Measurements from ENCODE around the gene SGPL1.
"Not testable (repeated sequence)": the region's sequence is repeated elsewhere in the genome, so short reads cannot be mapped to it uniquely, and the experiment has no call there.

The SGPL1 gene, protein sequence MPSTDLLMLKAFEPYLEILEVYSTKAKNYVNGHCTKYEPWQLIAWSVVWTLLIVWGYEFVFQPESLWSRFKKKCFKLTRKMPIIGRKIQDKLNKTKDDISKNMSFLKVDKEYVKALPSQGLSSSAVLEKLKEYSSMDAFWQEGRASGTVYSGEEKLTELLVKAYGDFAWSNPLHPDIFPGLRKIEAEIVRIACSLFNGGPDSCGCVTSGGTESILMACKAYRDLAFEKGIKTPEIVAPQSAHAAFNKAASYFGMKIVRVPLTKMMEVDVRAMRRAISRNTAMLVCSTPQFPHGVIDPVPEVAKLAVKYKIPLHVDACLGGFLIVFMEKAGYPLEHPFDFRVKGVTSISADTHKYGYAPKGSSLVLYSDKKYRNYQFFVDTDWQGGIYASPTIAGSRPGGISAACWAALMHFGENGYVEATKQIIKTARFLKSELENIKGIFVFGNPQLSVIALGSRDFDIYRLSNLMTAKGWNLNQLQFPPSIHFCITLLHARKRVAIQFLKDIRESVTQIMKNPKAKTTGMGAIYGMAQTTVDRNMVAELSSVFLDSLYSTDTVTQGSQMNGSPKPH

DNA sequence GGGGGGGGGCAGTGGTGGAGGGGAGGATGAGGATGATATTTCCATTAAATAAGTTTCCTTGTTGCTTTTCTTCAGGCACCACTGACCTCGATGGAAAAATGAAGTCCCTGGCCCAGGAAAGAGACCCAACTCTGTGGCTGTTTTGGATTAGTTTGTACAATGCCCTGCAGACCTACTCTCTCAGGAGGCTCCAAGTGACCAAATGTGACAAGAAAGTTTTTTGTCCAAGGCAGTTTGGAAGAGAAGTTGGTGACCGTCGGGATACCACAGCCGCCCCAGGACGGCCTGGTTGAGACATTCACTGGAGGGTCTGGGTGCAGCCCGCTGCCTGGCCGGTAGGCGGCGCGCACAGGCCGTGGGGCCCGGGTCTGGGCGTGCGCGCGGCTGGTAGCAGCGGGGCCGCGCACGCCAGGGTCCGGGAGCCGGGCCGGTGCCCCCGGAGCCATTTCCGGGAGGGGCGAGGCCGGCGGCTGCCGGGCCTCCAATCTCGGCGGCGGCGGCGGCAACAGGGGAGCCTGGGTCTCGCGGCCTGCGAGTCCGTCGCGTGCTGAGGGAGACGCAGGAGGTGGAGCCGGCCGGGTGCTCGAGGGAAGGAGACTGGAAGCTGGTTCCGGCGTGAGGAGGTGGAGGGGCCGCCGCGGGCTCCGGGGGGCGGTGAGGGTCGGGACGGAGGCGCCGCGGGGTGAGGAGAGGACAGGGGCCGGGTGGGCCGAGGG, at the start of gene SGPL1:
Gene SGPL1 (plus strand): TSS at position 445 of the 716 bp plus-strand sequence. CDS start 906 bp downstream, outside the sequence.
- DNase-seq = peak; percentile 37

DNA sequence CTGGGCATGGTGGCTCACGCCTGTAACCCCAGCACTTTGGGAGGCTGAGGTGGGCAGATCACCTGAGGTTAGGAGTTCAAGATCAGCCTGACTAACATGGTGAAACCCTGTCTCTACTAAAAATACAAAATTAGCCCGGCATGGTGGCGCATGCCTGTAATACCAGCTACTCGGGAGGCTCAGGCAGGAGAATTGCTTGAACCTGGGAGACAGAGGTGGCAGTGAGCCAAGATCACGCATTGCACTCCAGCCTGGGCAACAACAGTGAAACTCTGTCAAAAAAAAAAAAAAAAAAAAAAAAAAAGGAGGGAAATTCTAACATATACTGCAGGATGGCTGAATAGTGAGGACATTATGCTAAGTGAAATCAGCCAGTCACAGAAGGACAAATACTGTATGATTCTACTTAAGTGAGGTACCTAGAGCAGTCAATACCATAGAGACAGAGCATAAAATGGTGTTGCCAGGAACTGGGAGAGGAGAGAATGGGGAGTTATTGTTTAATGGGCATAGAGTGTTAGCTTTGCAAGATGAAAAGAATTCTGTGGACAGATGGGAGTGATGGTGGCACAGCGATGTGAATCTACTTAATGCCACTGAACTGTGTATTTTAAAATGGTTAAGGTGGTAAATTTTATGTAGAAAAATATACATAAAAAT, 47.6 kb upstream of the SGPL1 start:
- not testable (repeated sequence) for DNase-seq

DNA sequence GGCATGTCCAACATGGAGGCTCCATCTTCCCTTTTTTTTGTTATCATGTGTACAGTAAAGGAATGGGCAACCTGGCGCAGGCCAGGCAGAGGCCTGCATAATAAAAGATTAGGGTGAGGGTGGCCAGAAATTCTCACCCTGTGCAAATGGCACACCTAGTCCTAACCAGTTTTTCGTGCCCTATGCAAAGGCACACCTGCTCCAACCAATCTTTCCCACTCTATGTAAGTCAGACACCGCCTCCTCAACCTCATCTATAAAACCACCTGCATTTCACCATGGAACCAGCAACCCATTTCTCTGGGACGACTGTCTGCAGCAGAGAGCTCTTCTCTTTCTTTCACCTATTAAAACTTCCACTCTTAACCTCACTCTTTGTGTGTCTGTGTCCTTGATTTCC, 46.6 kb upstream of the SGPL1 start:
- DNase-seq = no peak

DNA sequence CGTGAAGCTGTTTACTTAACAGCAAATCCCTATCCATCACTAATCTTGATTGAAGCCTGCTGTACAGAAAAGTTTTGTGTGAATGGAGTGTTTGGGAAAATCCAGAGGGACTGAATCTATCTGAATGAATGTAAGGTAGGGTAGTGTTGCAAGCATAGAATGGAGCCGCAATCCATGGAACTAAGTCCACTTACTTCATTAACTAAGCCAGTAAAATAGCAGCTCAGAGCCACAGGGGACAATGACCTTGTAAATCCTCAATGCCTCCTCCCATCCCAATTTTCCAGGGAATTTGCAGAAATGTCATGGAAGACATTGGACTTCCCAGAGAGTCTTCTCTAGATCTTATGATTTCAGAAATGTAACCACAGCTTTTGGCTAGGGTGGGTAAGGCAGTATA, 45.7 kb upstream of the SGPL1 start:
- no peak for DNase-seq

DNA sequence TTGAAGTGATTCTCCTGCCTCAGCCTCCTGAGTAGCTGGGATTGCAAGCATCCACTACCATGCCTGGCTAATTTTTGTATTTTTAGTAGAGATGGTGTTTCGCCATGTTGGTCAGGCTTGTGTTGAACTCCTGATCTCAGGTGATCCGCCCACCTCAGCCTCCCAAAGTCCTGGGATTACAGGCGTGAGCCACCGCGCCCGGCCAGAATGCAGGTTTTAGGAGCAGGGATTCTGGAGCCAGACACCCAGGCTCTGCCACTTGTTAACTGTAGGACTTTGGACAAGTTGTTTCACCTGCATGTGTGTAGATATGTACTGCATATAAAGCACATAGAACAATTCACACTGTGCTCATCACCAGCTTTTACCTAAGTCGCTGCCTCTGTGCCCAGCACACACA, 45.2 kb upstream of the SGPL1 start:
- not testable (repeated sequence) for DNase-seq

DNA sequence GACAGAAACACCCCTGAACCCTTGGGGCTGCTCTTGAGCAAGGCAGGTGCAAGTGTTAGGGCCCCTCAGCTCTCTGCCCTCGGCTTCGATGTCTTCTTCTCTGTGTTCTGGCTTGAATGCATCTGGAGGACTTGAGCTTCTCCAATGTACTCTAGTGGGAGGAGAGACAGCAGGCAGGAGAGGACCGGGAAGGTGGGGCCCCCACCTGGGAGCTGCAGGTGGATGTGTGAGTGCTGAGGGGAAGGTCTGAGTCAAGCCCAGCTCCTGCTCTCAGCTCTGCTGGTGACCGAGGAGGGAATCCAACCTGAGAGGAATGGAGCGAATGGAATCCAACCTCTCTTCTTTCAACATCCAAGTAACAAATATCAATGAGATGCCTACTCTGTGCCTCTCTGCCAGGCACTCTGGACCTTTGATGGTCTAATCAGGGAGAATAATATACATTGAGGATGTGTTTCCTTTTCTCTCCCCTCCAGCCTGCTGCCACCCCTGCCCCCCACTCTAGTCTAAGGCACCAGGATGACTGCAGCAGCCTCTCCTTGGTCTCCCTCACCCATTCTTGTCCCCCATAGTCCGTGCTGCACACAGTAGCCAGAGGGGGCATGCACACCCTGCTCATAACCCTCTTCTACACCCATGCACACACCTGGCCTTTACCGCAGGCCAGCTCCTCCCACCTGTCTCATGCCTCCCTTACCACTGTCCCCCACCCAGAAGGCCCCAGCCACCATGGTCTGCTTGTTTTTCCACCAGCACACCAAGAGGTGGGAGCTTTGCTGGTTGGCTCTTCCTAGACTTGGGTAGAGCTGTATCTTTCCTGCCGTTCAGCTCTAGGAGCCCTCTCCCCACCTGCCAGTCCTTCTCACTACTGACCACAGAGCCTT, 44.2 kb upstream of the SGPL1 start:
- DNase-seq = no peak

DNA sequence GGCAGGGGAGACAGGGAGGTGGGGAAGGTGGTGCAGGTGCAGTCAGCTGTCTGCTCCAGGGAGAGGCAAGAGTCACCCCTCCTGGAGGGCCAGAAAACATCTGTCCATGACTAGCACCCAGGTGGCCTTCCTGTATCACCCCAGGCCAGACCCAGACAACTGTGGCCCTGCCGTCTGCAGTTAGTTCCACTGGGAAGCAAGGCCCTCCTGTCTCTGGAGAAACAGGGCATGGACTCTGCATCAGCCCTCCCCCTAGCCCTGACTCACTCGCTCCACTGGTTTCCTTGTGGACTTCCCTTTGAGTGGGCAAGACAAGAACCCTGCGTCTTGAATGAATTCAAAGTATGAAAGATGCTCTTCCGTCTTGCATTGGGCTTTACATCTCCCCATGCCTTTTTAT, 43.1 kb upstream of the SGPL1 start:
- no peak for DNase-seq

DNA sequence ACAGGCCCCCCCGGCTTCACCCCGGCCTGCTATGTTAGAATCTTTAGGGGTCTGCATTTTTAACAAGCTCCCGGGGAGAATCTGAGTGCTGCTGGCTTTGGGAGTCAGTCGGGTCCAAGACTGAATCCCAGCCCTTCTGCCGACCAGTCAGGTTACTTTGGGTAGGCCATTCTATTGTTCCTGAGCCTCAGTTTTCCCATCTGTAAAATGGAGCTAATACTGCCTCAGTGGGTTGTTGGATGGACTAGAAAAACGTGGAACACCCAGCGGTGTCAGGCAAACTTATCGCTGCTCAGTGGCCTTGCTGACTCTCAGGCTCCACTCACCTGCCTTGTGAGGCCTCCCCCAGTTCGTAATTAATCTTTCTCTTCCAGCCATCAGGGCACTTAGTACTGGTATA, 42.3 kb upstream of the SGPL1 start:
- DNase-seq = no peak

DNA sequence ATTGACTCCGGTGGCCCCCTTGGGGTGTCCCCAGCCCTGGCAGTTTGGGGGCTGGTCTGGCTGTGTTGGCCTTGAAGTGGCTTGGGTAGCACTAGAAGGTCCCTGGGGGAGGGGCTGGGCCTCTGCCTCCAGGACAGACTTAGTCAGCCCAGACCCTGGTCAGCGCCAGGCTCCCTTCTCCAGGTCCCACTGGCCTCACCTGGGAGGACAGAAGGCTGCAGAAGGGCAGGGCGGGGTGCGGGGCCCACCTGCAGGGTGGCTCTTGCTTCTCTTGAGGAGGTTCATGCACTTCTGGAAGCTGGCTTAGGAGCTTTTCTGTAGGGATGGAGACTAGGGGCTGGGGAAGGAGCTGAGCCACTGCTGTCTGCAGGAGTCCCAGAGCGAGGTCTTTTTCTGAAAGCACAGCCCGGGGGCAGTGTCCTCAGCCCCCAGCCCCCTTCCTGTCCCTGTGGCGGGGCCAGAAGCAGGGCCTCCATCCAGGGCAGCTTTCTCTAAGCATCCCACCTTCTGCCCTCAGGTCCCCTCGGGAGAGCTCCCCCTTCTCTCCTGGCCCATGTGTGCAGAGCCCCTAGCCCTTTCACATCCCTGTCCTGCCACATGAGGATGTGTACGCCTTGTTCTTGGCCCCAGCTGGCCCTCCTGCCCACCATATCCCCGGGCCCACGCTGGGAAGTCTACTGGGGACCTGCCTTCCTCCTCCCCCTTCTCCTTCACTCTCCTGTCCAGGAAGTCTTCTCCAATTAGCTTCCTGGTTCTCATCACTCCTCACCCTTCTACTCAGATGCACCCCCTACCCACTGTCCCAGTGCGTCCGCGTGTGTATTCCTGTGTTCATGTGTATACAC, 41.6 kb upstream of the SGPL1 start:
- DNase-seq = no peak

DNA sequence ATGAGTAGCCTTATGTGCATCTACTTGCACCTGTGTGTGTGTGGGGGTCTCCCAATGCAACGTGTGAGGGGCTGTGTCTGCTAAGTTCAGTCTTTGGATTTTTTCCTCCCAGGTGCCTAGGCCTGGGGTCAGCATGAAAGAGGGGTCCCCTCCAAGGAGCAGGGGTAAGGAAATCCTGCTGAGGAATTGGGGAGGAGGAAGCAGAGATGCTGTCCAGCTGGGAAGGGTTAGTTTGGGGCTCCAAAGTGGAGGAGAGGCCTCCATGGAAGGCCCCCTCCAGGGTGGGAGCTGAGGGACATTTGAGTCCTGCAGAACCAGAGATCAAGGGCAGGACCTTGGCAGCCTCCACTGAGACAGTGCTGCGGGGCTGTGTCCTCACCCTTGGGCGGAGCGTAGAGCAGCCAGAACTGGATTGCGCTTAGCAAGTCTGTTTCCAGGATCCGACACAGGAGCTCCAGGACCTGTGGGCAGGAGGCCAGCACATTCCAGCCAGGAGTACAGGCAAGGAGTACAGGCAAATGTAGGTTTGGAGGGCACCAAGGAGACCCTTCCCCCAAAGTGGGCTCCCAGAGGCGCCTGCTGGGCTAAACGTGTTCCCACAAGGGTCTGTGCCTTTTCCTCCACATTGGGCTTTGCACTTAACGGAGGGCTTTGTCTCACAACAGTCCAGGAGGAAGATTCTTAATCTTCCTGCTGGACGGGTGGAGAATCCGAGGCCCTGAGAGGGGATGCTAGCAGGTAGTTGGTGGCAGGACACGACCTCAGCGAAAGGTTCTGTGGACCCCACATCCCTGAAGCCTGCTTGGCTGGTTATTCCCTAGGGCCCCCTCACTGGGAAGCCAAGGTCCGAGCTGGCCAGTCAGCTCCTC, 40.7 kb upstream of the SGPL1 start:
- DNase-seq = no peak

DNA sequence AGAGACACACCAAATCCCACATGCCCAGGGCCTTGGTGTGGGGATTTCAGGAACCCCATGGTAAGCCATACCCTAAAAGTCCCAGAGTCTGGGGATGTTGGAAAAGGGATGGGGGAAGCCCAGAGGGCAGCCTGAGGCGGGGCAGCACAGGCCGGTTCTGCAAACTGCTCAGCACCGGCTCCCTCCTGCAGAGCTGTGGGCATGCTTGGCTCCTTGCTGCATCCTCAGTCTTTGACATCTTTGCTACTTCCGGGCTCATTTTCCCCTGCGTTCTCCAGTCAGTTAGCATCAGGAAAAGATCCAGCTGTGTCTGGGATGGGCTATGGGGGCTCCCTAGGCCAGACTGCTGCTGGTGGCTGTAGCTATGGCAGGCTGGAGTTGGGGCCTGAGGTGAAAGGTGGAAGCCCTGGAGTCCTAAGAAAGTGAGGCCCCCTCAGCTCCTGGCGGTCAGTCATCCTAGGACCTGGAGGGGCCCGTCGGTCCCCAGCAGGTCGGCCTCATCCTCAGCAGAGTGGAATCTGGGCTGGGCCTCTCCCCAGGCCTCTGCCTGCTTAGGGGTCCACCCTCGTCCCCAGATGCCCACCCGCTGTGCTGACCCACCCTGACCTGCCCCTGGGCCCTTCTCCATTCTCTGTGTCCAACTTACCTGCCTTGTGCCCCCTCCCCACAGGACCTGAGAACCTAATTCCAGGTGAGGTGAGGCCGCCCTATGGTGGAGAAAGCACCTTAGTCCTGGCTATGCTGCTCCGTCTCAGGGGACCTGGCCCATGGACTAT, 39.9 kb upstream of the SGPL1 start:
- DNase-seq = no peak

DNA sequence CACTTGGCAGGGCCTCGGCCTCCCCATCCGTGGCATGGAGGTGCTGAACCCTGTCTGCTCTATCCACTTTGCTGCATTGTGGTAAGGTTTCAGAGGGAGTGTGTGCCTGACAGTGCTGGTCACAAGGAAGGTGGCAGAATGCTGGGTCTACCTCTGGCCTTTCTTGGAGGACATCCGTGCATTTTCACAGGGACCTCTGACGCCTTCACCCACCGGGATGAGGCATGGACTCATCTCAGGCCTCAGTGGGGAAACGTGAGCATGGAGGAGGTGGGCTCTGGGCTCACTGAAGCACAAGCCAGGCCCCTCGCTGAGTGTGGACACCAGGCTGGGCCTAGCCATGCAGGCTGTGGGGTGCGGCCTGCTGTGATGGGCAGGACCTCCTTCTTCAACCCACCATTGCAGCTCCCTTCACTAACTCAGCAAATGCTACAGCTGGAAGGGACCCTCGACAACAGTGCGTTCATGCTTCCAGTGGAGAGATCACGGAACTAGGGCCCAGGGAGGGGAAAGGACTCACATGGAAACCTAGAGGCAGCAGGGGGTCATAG, 39.2 kb upstream of the SGPL1 start:
- no peak for DNase-seq

DNA sequence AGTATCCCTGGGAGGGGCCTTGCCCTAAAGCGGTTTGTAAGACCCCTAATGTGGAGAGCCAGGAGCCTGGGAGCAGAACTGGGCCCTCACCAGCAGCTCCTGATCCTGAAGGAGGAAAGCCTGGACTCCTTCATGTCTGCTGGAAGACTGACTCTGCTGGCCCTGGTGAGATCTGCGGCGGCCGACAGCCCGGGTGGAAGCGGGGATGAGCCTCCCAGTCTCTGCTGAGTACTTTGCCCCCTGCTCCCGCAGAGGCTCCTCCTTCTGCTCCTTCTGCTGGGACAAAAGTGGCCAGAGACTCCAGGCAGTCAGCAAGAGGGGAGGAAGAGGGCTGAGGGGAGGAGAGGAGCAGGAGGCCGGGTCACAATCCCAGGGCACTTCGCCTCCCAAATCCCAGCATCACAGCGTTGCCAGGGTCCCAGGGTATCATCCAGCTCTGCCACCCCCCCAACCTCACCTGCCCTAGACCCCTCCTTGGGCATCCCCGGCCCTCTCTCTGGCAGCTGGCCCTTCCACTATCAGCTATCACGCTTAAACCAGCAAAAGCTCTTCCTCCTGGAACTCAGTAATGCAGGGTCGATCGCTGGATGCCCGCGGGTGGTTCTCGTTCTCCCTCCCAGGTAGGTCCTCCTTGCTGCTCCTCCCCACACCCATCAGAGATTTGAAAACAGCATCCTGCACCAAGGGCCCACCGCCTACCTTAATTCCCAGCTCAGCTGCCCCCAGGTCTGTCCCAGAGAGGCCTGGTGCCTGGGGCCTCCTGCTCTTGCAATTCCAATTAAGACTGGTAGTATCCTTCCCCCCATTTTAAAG, 38.5 kb upstream of the SGPL1 start:
- no peak for DNase-seq

DNA sequence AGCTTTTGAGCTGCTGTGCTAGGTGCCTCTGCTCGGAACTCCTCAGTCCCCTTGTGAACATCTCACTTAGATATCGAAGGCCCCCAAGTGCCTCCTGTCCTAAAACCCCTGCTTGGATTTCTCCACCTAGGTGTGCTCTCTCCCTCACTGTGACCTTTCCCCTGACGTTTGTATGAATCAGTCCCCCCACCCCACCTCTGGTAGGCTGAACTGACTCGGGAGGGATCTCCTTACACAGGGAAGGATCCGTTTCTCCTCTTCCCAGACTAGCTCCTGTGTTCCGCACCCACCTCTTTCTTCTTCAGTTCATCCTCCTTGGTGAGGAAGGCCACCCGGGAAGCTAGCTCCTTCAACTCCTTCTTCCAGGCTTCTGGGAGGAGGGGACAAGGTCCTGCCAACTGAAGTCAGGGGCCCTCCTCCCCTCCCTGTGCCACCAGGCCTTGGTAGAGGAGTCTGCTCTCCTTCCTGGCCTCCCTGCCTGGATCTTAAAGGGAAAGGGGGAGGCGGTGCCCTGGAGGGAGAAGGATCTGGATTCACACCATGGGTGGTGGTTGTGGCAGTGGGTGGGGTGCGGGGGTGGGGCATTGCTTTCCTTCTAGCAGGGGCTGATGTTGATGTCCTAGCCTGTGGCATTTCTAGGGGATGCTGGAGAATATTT, 37.4 kb upstream of the SGPL1 start:
- DNase-seq = no peak

DNA sequence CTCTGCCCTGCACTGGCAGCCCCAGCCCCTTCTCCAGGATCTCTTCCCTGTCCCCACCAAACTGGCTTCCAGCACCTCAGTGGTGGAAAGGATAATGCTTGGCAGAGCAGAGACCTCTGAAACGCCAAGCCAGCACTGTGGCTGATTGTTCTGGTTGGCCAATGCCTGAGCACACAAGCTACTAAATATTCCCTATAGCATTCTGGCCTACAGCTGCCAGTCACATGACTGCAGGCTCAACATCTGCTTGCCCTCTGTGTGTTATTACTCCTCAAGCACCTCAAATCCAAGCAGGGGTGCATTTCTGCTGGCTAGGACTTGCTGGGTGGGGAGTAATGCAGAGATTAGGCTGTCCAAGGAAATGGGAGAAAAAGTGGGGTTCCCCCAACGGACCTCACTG, 36.7 kb upstream of the SGPL1 start:
- no peak for DNase-seq

DNA sequence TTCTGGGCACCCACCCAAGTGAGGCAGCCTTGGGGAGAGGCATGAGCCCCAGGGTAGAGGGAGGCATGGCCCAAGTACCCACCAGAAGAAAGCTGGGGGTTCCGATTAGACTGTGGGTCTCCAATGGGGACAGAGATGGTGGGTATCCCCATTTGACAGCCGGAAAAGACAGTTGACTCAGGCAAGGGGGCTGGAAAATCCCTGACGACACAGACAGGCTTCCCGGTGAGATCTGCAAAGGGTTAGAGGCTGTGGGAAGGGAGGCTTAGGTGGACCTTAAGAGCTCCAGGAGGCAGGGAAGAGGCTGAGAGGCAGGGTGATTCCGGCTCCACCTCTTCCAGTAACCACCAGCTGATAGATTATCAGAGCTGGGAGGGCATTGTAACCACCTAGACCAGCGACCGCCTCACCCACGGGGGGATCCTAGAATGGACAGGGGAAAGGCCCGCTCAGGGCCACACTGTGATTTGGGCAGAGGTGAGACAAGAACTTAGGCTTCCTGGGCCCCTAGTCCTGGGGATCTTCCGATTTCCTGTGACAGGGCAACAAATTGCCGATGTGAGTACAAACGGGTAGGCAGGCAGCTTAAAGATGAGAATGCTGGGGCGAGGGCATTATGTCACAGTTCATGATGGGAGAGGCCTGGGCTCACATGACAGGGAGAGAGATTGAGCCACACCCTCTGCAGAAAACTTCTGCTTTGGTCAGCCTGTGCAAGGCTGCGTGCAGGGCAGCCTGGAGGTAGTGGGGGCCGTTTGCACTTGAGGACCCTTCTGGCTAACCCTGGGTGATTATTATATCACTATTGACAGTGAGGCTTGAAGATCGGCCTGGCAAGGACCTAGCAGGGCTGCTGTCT, 36.0 kb upstream of the SGPL1 start:
- no peak for DNase-seq

DNA sequence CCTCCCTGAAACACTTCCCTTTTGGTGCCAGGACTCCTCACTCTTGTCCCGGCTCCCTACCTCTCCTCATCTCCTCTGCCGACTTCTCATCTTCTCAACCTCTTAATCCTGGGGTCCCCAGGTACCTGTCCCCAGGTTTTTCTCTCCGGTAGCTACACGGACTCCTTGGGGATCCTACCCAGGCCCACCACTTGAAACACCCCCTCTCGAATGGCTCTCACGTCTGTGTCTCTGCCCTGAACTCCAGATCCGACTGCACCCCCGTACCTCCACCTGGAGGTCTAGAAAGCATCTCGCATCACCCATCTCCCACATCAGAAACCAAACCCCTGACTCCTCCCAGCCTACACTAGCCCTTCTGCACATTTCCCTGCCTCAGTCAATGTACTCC, 35.4 kb upstream of the SGPL1 start:
- DNase-seq = no peak

All from NCI-H1694 treated with DMSO at 0.1 percent for 48 hours (cell line).